IMR-90 (cell line): Measurements from ENCODE around the gene PMF1. TPM values are rescaled to one million over a fixed set of nuclear protein-coding genes. Genes with fewer than 3 reads are reported as not detected.

ENCODE experiments used
- ATAC-seq: fragments of 200-7000 bp; cut with Tn5 transposase; 2 replicates; pipeline ENCODE4 v1.9.1; 2020; ENCODE audit warnings: low read depth, mild to moderate bottlenecking, moderate library complexity
- BruUV-seq: library from RNA; stranded (reverse); fragments of 400-500 nt; replicated peaks from 2 replicates; lab custom pipeline; 2021; lab: Mats Ljungman, UMichigan
- CTCF ChIA-PET: fragments of 300-600 bp; formaldehyde crosslinking; extraction: SDS; loops from one replicate; lab custom pipeline; 2021; ENCODE audit warnings: antibody characterized with exemption; lab: Yijun Ruan, JAX
- POLR2A ChIA-PET: fragments of 300-600 bp; sonication (Branson Sonifier 250); formaldehyde crosslinking; loops from one replicate; lab custom pipeline; 2022; ENCODE audit warnings: antibody characterized with exemption; ENCODE audit not compliant: unreplicated experiment; lab: Charles Lee
- DNase-seq: peaks from one replicate; pipeline ENCODE4 v3.0.0; 2013
- H2AFZ ChIP-seq: replicated peaks from 2 replicates; pipeline ENCODE3; 2013; ENCODE audit warnings: low read length, mild to moderate bottlenecking; ENCODE audit not compliant: poor library complexity
- H2AK5ac ChIP-seq: 2 replicates; pipeline ENCODE4 v1.6.1; 2013; ENCODE audit warnings: low read depth, low read length, inconsistent platforms
- H2AK9ac ChIP-seq: replicated peaks from 2 replicates; pipeline ENCODE3; 2013; ENCODE audit warnings: mild to moderate bottlenecking, low read depth, low read length, moderate library complexity; ENCODE audit not compliant: poor library complexity
- H2BK120ac ChIP-seq: 2 replicates; pipeline ENCODE4 v1.6.1; 2013; ENCODE audit warnings: low read depth, low read length, inconsistent platforms
- H2BK15ac ChIP-seq: 3 replicates; pipeline ENCODE4 v1.6.1; 2013; ENCODE audit warnings: low read depth, low read length, inconsistent platforms
- H2BK20ac ChIP-seq: 2 replicates; pipeline ENCODE4 v1.6.1; 2013; ENCODE audit warnings: low read depth, mild to moderate bottlenecking, inconsistent platforms, low read length, moderate library complexity
- H2BK5ac ChIP-seq: 2 replicates; pipeline ENCODE4 v1.6.1; 2013; ENCODE audit warnings: mild to moderate bottlenecking, low read depth, low read length, inconsistent platforms; ENCODE audit not compliant: poor library complexity, severe bottlenecking
- H3K14ac ChIP-seq: replicated peaks from 2 replicates; pipeline ENCODE4 v1.6.1; 2013; ENCODE audit warnings: low read depth, low read length, inconsistent platforms
- H3K18ac ChIP-seq: 2 replicates; pipeline ENCODE4 v1.6.1; 2013; ENCODE audit warnings: low read depth, low read length, control low read depth
- H3K23ac ChIP-seq: 2 replicates; pipeline ENCODE4 v1.6.1; 2013; ENCODE audit warnings: low read depth, low read length, inconsistent platforms
- H3K27ac ChIP-seq: 2 replicates; pipeline ENCODE4 v1.5.1; 2013; ENCODE audit warnings: mild to moderate bottlenecking, control low read depth, low read length; ENCODE audit not compliant: insufficient read depth
- H3K27me3 ChIP-seq: 2 replicates; pipeline ENCODE4 v1.6.1; 2013; ENCODE audit warnings: low read length; ENCODE audit not compliant: control insufficient read depth, insufficient read depth
- H3K36me3 ChIP-seq: 2 replicates; pipeline ENCODE4 v1.6.1; 2013; ENCODE audit warnings: low read length, mixed read lengths; ENCODE audit not compliant: control insufficient read depth, insufficient read depth
- H3K4ac ChIP-seq: 2 replicates; pipeline ENCODE4 v1.6.1; 2013; ENCODE audit warnings: low read depth, low read length, inconsistent platforms
- H3K4me1 ChIP-seq: 2 replicates; pipeline ENCODE4 v1.6.1; 2013; ENCODE audit warnings: low read length, mixed read lengths; ENCODE audit not compliant: control insufficient read depth, insufficient read depth
- H3K4me2 ChIP-seq: 2 replicates; pipeline ENCODE4 v1.6.1; 2013; ENCODE audit warnings: low read depth, mild to moderate bottlenecking, control low read depth, low read length, moderate library complexity
- H3K4me3 ChIP-seq: 2 replicates; pipeline ENCODE4 v1.5.1; 2013; ENCODE audit warnings: low read depth, mild to moderate bottlenecking, control low read depth, low read length, moderate library complexity; ENCODE audit not compliant: insufficient read depth
- H3K56ac ChIP-seq: 2 replicates; pipeline ENCODE4 v1.6.1; 2013; ENCODE audit warnings: low read length, inconsistent platforms; ENCODE audit not compliant: insufficient read depth; ENCODE audit errors: extremely low read depth
- H3K79me1 ChIP-seq, 2 experiments: 2 replicates each; pipeline ENCODE4 v1.6.1; 2013; ENCODE audit warnings: low read length in 2 of 2, inconsistent platforms in 1 of 2, low read depth in 1 of 2
- H3K9ac ChIP-seq: 2 replicates; pipeline ENCODE4 v1.6.1; 2013; ENCODE audit warnings: low read depth, low read length, control low read depth
- H3K9me1 ChIP-seq: 2 replicates; pipeline ENCODE4 v1.6.1; 2013; ENCODE audit warnings: low read length, inconsistent platforms; ENCODE audit not compliant: insufficient read depth
- H3K9me3 ChIP-seq: 2 replicates; pipeline ENCODE4 v1.6.1; 2013; ENCODE audit warnings: low read length; ENCODE audit not compliant: control insufficient read depth, insufficient read depth
- H4K20me1 ChIP-seq: 2 replicates; pipeline ENCODE4 v1.6.1; 2013; ENCODE audit warnings: low read length, inconsistent platforms; ENCODE audit not compliant: insufficient read depth
- H4K5ac ChIP-seq: 2 replicates; pipeline ENCODE4 v1.6.1; 2013; ENCODE audit warnings: mild to moderate bottlenecking, low read depth, low read length, control low read depth
- H4K8ac ChIP-seq, 2 experiments: 2 replicates each; pipeline ENCODE4 v1.6.1; 2013; ENCODE audit warnings: low read depth in 2 of 2, low read length in 2 of 2, control low read depth in 1 of 2, inconsistent platforms in 1 of 2
- H4K91ac ChIP-seq: 2 replicates; pipeline ENCODE4 v1.6.1; 2013; ENCODE audit warnings: low read depth, low read length, inconsistent platforms; ENCODE audit not compliant: insufficient read depth
- CEBPB ChIP-seq: IDR thresholded peaks from 2 replicates; pipeline ENCODE4 v1.6.1; 2012; ENCODE audit warnings: low read depth, low read length, improper control_type of control experiment
- CHD1 ChIP-seq: IDR thresholded peaks from 2 replicates; pipeline ENCODE4 v1.6.1; 2012; ENCODE audit warnings: low read depth, low read length, improper control_type of control experiment
- FOS ChIP-seq: fragments of 150-350 bp; IDR thresholded peaks from 2 replicates; pipeline ENCODE4 v1.6.1; 2016; ENCODE audit warnings: low read depth, low read length
- MAFK ChIP-seq: IDR thresholded peaks from 2 replicates; pipeline ENCODE4 v1.6.1; 2012; ENCODE audit warnings: low read depth, low read length, improper control_type of control experiment
- MXI1 ChIP-seq: IDR thresholded peaks from 2 replicates; pipeline ENCODE4 v1.6.1; 2012; ENCODE audit warnings: low read depth, mild to moderate bottlenecking, low read length, moderate library complexity, borderline replicate concordance
- NFE2L2 ChIP-seq: fragments of 150-350 bp; IDR thresholded peaks from 2 replicates; pipeline ENCODE4 v1.6.1; 2016; ENCODE audit warnings: low read depth, mild to moderate bottlenecking, low read length
- POLR2A ChIP-seq: IDR thresholded peaks from 2 replicates; pipeline ENCODE4 v1.6.1; 2012; ENCODE audit warnings: mild to moderate bottlenecking, low read depth, low read length
- RAD21 ChIP-seq: IDR thresholded peaks from 2 replicates; pipeline ENCODE4 v1.6.1; 2012; ENCODE audit warnings: low read length, improper control_type of control experiment
- RCOR1 ChIP-seq: IDR thresholded peaks from 2 replicates; pipeline ENCODE4 v1.6.1; 2012; ENCODE audit warnings: mild to moderate bottlenecking, low read length, improper control_type of control experiment; ENCODE audit not compliant: insufficient replicate concordance
- RFX5 ChIP-seq: IDR thresholded peaks from 2 replicates; pipeline ENCODE4 v1.8.0; 2012; ENCODE audit warnings: low read depth, mild to moderate bottlenecking, low read length, moderate library complexity
- SMC3 ChIP-seq: fragments of 150-350 bp; IDR thresholded peaks from 2 replicates; pipeline ENCODE4 v1.6.1; 2016; ENCODE audit warnings: low read depth, mild to moderate bottlenecking, antibody characterized with exemption, low read length, moderate library complexity
- WGBS, 2 experiments: methylation state at CpG; one replicate each; pipeline versions ENCODE4 v1.1.5 to v1.1.7; 2013; ENCODE audit warnings: missing lambda C conversion rate in 2 of 2; ENCODE audit not compliant: insufficient read length in 1 of 2; ENCODE audit errors: extremely low coverage in 2 of 2; 5-methylcytosine and 5-hydroxymethylcytosine counted together
- dilution Hi-C: fragments of 300-500 bp; cut with HindIII; formaldehyde crosslinking; loops from one replicate; pipeline ENCODE4 v1.14.3; 2018; ENCODE audit warnings: low sequenced_read_pairs; ENCODE audit not compliant: unreplicated experiment
- in situ Hi-C: fragments of 300-500 bp; cut with MboI; formaldehyde crosslinking; loops from 3 replicates; pipeline ENCODE4 v1.14.3; 2019; ENCODE audit warnings: low sequenced_read_pairs, inconsistent platforms, mixed read lengths
- intact Hi-C: fragments of 100-400 bp; cut with micrococcal nuclease; formaldehyde crosslinking; loops from 2 replicates; pipeline ENCODE4 v1.10.0; 2022
- polyA plus RNA-seq, 3 experiments: library from polyadenylated mRNA; depleted of rRNA; stranded (reverse); fragments of >200 nt; gene quantifications; 2 replicates each; pipeline ENCODE4 v1.2.3, GENCODE V29; 2012; ENCODE audit warnings: low replicate concordance in 1 of 3
- total RNA-seq: library from RNA; depleted of rRNA; stranded (reverse); fragments of >200 nt; gene quantifications from 2 replicates; pipeline ENCODE4 v1.2.3, GENCODE V29; 2012
- TF ChIP-seq, protein P1 (sequence below): fragments of 150-350 bp; IDR thresholded peaks from 2 replicates; pipeline ENCODE4 v1.6.1; 2017; ENCODE audit warnings: mild to moderate bottlenecking, antibody characterized with exemption, low read length, low read depth
- TF ChIP-seq, protein P2 (sequence below): conservative IDR thresholded peaks from 2 replicates; pipeline ENCODE4 v1.5.1; 2012; ENCODE audit warnings: mild to moderate bottlenecking, low read depth, low read length, improper control_type of control experiment

The PMF1 gene
- total and polyA plus RNA-seq, 2 of the 4 experiments (the other 2 are of a cell fraction), result 54.8 to 73.4 TPM

DNA sequence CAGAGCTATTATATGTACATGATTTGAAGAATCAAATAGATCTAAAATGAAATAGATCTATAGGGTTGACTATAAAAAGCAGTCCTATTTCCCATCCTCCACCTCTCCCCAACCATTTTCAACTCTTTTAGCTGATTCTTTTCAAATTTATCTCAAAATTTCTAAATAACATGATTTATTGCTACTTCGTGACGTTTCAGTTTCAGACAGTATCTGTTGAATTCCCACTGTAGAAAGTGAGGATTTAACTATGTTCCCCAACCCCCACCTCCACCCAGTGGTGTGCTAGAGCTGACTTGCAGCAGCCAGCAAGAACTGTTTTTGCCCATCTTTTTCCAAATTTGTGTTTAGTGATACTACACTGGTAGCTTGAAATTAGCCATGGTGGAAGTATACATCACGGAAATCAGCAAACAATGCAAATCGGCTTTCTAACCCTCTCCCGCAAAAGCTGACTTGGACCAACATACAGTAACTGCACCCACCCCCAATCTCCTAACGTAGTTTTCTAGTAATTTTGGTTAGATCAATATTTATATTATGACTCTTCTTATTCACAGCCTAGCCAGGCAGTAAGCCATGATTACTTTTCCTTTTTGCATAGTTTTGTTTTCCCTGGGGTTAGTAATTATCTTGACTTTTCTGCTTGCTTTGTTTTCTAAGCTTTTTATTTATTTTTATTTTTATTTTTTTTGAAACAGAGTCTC is 48.5 kb upstream of the PMF1 start:
- TF ChIP-seq RFX5, result no peak
- no peak for TF ChIP-seq MXI1
- no peak for TF ChIP-seq POLR2A
- TF ChIP-seq FOS, result no peak
- no peak for TF ChIP-seq SMC3
- TF ChIP-seq, protein P1, sequence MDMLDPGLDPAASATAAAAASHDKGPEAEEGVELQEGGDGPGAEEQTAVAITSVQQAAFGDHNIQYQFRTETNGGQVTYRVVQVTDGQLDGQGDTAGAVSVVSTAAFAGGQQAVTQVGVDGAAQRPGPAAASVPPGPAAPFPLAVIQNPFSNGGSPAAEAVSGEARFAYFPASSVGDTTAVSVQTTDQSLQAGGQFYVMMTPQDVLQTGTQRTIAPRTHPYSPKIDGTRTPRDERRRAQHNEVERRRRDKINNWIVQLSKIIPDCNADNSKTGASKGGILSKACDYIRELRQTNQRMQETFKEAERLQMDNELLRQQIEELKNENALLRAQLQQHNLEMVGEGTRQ, result no peak
- no peak for TF ChIP-seq CHD1
- TF ChIP-seq, protein P2, sequence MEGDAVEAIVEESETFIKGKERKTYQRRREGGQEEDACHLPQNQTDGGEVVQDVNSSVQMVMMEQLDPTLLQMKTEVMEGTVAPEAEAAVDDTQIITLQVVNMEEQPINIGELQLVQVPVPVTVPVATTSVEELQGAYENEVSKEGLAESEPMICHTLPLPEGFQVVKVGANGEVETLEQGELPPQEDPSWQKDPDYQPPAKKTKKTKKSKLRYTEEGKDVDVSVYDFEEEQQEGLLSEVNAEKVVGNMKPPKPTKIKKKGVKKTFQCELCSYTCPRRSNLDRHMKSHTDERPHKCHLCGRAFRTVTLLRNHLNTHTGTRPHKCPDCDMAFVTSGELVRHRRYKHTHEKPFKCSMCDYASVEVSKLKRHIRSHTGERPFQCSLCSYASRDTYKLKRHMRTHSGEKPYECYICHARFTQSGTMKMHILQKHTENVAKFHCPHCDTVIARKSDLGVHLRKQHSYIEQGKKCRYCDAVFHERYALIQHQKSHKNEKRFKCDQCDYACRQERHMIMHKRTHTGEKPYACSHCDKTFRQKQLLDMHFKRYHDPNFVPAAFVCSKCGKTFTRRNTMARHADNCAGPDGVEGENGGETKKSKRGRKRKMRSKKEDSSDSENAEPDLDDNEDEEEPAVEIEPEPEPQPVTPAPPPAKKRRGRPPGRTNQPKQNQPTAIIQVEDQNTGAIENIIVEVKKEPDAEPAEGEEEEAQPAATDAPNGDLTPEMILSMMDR, result no peak
- TF ChIP-seq MAFK, result no peak
- TF ChIP-seq CEBPB, result no peak
- TF ChIP-seq RCOR1, result no peak
- TF ChIP-seq RAD21, result no peak
- TF ChIP-seq NFE2L2, result no peak
- Histone ChIP-seq H3K4me2 (no peak overlapping the region; the same call in 1 of the 2 replicates), H3K79me1 (no peaks in the 10 kb centered on the region), H3K27me3 (no peaks in the 10 kb centered on the region), H3K18ac (no peak overlapping the region), H2BK120ac (no peak overlapping the region), H3K4me1 (peaks cover 8% of the 10 kb centered on the region), H2BK20ac (no peak overlapping the region), H2BK15ac (no peak overlapping the region), H3K23ac (no peak overlapping the region), H3K14ac (no peak overlapping the region), H3K27ac (no peak overlapping the region), H4K8ac (no peak overlapping the region), H3K4ac (no peak overlapping the region), H3K9me1 (peaks cover 13% of the 10 kb centered on the region), H3K56ac (no peak overlapping the region), H3K36me3 (no peaks in the 10 kb centered on the region), H4K91ac (no peak overlapping the region), H4K5ac (no peak overlapping the region), H3K9me3 (no peaks in the 10 kb centered on the region), H4K20me1 (no peaks in the 10 kb centered on the region), H3K4me3 (no peak overlapping the region), H2AK5ac (no peak overlapping the region), H2AK9ac (no peak overlapping the region), H2AFZ (no peak overlapping the region), H2BK5ac (no peak overlapping the region), H3K9ac (no peak overlapping the region)
- dilution Hi-C loops, result no loop called here
- in situ Hi-C loops, result loop anchor here (5.0 kb wide), 1 partner anchor 48 kb away; the partner anchor contains the start of gene PMF1
- intact Hi-C loops, result no loop called here
- CTCF ChIA-PET, result interaction anchor here (0.6 to 1.1 kb wide), 3 partner anchors 9 to 162 kb away, joined by 3 read pairs; no protein-coding TSS in a partner anchor
- DNase-seq (no peak), ATAC-seq (no peak)
- no TSS peak for BruUV-seq
- POLR2A ChIA-PET, result interaction anchor here (0.6 kb wide), 1 partner anchor 12 kb away, joined by 9 read pairs; no protein-coding TSS in a partner anchor
- WGBS, 2 experiments, result no CpG with 5 or more reads among the region's 6 CpGs
